K562 (cell line): Measurements from ENCODE around the gene ACTL6A. TPM values are rescaled to one million over a fixed set of nuclear protein-coding genes. Genes with fewer than 3 reads are reported as not detected.
A peak's percentile ranks its signal among the peaks of the same experiment; 100 is the strongest.

Source experiments
- ATAC-seq: fragments of 200-7000 bp; cut with Tn5 transposase; 3 replicates; pipeline ENCODE4 v1.9.1; 2020; ENCODE audit warnings: moderate library complexity
- BruUV-seq: library from RNA; stranded (reverse); fragments of 400-500 nt; replicated peaks from 2 replicates; lab custom pipeline; 2021; lab: Mats Ljungman, UMichigan
- CTCF ChIA-PET: fragments of 300-600 bp; formaldehyde crosslinking; extraction: SDS; loops from one replicate; lab custom pipeline; 2021; ENCODE audit warnings: low intra/inter-chr PET ratio; lab: Yijun Ruan, JAX
- POLR2A ChIA-PET: fragments of 300-600, 350-650 bp; sonication (Branson Sonifier 250); formaldehyde crosslinking; extraction: SDS; loops from one replicate; lab custom pipeline; 2021; ENCODE audit warnings: antibody characterized with exemption, inconsistent platforms; lab: Yijun Ruan, JAX
- DNase-seq, 4 experiments: peaks; one replicate each; pipeline versions ENCODE4 v3.0.0 to v3.0.0-alpha.2; 2011 to 2018; ENCODE audit warnings: low spot score in 3 of 4, mixed read lengths in 3 of 4; ENCODE audit errors: extremely low read depth in 1 of 4
- FAIRE-seq: peaks from 2 replicates; lab custom pipeline; 2011; peaks lifted over from hg19 to GRCh38; lab: Jason Lieb, UNC
- H2AFZ ChIP-seq: 2 replicates; pipeline ENCODE4 v1.6.0; 2011; ENCODE audit warnings: low read depth, low read length, control low read depth, inconsistent platforms
- H3K27ac ChIP-seq: fragments of 200-600 bp; 3 replicates; pipeline ENCODE4 v1.8.0; 2011; ENCODE audit warnings: low read depth, mild to moderate bottlenecking, control low read depth, inconsistent platforms, low read length, moderate library complexity, mixed read lengths; ENCODE audit errors: extremely low read depth
- H3K27me3 ChIP-seq, 2 experiments: fragments of 300-600 bp in 1 of 2; 2 replicates in 1 of 2; 3 replicates in 1 of 2; pipeline versions ENCODE4 v1.6.0 to v1.8.0; 2011; ENCODE audit warnings: inconsistent platforms in 2 of 2, low read length in 2 of 2, mild to moderate bottlenecking in 1 of 2, mixed read lengths in 1 of 2, moderate library complexity in 1 of 2; ENCODE audit not compliant: control insufficient read depth in 2 of 2, insufficient read depth in 2 of 2
- H3K36me3 ChIP-seq: fragments of 300-600 bp; 3 replicates; pipeline ENCODE4 v1.8.0; 2011; ENCODE audit warnings: mild to moderate bottlenecking, low read length, inconsistent platforms; ENCODE audit not compliant: control insufficient read depth, insufficient read depth
- H3K4me1 ChIP-seq, 2 experiments: fragments of 200-600 bp in 1 of 2; replicated peaks in 1 of 2; 2 replicates in 1 of 2; 3 replicates in 1 of 2; pipeline versions ENCODE4 v1.5.1 to v1.8.0; 2011; ENCODE audit warnings: inconsistent platforms in 2 of 2, low read length in 2 of 2, mild to moderate bottlenecking in 1 of 2, mixed read lengths in 1 of 2, moderate library complexity in 1 of 2; ENCODE audit not compliant: control insufficient read depth in 2 of 2, insufficient read depth in 2 of 2
- H3K4me2 ChIP-seq: 2 replicates; pipeline ENCODE4 v1.6.1; 2011; ENCODE audit warnings: low read length, control low read depth, inconsistent platforms, mixed read lengths; ENCODE audit not compliant: insufficient read depth
- H3K4me3 ChIP-seq: fragments of 200-600 bp; sonication (generic), shearing (Covaris generic); 2 replicates; pipeline ENCODE4 v1.5.1; 2016; ENCODE audit warnings: control low read depth, inconsistent platforms
- H3K79me2 ChIP-seq: fragments of 200-600 bp; 3 replicates; pipeline ENCODE4 v1.8.0; 2011; ENCODE audit warnings: low read length, inconsistent platforms; ENCODE audit not compliant: control insufficient read depth, insufficient read depth
- H3K9ac ChIP-seq, 2 experiments: 2 replicates each; pipeline versions ENCODE4 v1.6.0 to v1.6.1; 2011; ENCODE audit warnings: low read depth in 2 of 2, low read length in 2 of 2, control low read depth in 1 of 2, inconsistent platforms in 1 of 2, mild to moderate bottlenecking in 1 of 2, mixed read lengths in 1 of 2; ENCODE audit not compliant: insufficient read depth in 1 of 2
- H3K9me1 ChIP-seq: one replicate; pipeline ENCODE4 v1.6.0; 2011; ENCODE audit warnings: inconsistent platforms, mild to moderate bottlenecking, low read length, moderate library complexity; ENCODE audit not compliant: control insufficient read depth, insufficient read depth
- H3K9me3 ChIP-seq: replicated peaks from 2 replicates; pipeline ENCODE4 v1.5.1; 2011; ENCODE audit warnings: low read depth, low read length, inconsistent platforms; ENCODE audit not compliant: control insufficient read depth, insufficient read depth
- H4K20me1 ChIP-seq: replicated peaks from 2 replicates; pipeline ENCODE4 v1.6.1; 2011; ENCODE audit warnings: low read length, inconsistent platforms, mixed read lengths; ENCODE audit not compliant: control insufficient read depth, insufficient read depth
- DACH1 ChIP-seq: fragments of 450-650 bp; IDR thresholded peaks from 2 replicates; pipeline ENCODE4 v1.6.1; 2018; ENCODE audit not compliant: partially characterized antibody
- GTF2F1 ChIP-seq: IDR thresholded peaks from 2 replicates; pipeline ENCODE4 v1.6.1; 2011; ENCODE audit warnings: low read depth, low read length, improper control_type of control experiment
- NR3C1 ChIP-seq: sonication (generic); formaldehyde crosslinking; IDR thresholded peaks from 2 replicates; pipeline ENCODE4 v1.8.1; 2022; ENCODE audit warnings: missing genetic modification reagents
- TFAP4 ChIP-seq: sonication (generic); formaldehyde crosslinking; IDR thresholded peaks from 2 replicates; pipeline ENCODE4 v1.8.0; 2022; ENCODE audit warnings: missing genetic modification reagents, mild to moderate bottlenecking, moderate library complexity, borderline replicate concordance
- ZBTB7A ChIP-seq: IDR thresholded peaks from 2 replicates; pipeline ENCODE4 v1.6.1; 2011; ENCODE audit warnings: low read depth, mild to moderate bottlenecking, low read length, moderate library complexity, borderline replicate concordance; ENCODE audit not compliant: control insufficient read depth
- ZFPM2 ChIP-seq: fragments of 250-450 bp; sonication (Bioruptor Pico); IDR thresholded peaks from 2 replicates; pipeline ENCODE4 v1.5.1; 2022; ENCODE audit warnings: mild to moderate bottlenecking
- ZKSCAN3 ChIP-seq: fragments of 250-450 bp; sonication (Bioruptor Pico); IDR thresholded peaks from 2 replicates; pipeline ENCODE4 v1.4.0; 2020
- ZNF140 ChIP-seq: fragments of 250-450 bp; sonication (Bioruptor Pico); IDR thresholded peaks from 2 replicates; pipeline ENCODE4 v1.8.0; 2021; ENCODE audit warnings: moderate library complexity, mild to moderate bottlenecking, inconsistent platforms
- ZNF785 ChIP-seq: fragments of 250-450 bp; sonication (Bioruptor Pico); IDR thresholded peaks from 2 replicates; pipeline ENCODE4 v1.4.0; 2020; ENCODE audit warnings: mild to moderate bottlenecking
- WGBS: fragments of 100-300 bp; shearing (Covaris generic); methylation state at CpG from one replicate; pipeline ENCODE4 v1.1.6; 2016; ENCODE audit warnings: low coverage, mixed read lengths; ENCODE audit not compliant: insufficient coverage; ENCODE audit errors: missing lambda C conversion rate; 5-methylcytosine and 5-hydroxymethylcytosine counted together
- in situ Hi-C: fragments of 300-500 bp; cut with MboI; formaldehyde crosslinking; loops from 4 replicates; pipeline ENCODE4 v1.15.0; 2018; ENCODE audit warnings: inconsistent platforms, mixed read lengths
- intact Hi-C: fragments of 100-400 bp; cut with micrococcal nuclease; formaldehyde crosslinking; loops from 2 replicates; pipeline ENCODE4 v1.14.2; 2022
- polyA plus RNA-seq, 8 experiments: library from polyadenylated mRNA; depleted of rRNA in 4 of 8; stranded (reverse) in 5 of 8; unstranded in 3 of 8; fragments of >200 nt; fragmentation: Nextera tagmentation in 2 of 8; fragmentation: Illumina TruSeq in 1 of 8; extraction: Ambion mirVana in 2 of 8; extraction: Trizol in 1 of 8; gene quantifications; 2 replicates each; pipeline versions ENCODE4 v1.2.1 to v1.2.3, GENCODE V29; 2011 to 2014; ENCODE audit warnings: inconsistent platforms in 1 of 8, missing spikeins in 1 of 8
- total RNA-seq, 7 experiments: library from RNA; depleted of rRNA in 6 of 7; stranded (reverse); fragments of >200 nt in 6 of 7; fragmentation: Illumina TruSeq in 2 of 7; extraction: Trizol in 2 of 7; gene quantifications; 2 replicates each; pipeline versions ENCODE4 v1.2.1 to v1.2.3, GENCODE V29; 2011 to 2021; ENCODE audit warnings: low replicate concordance in 1 of 7
- TF ChIP-seq, protein P1 (sequence below): sonication (generic); formaldehyde crosslinking; IDR thresholded peaks from 2 replicates; pipeline ENCODE4 v1.8.1; 2023; ENCODE audit warnings: mild to moderate bottlenecking, missing genetic modification reagents

Gene ACTL6A
- total and polyA plus RNA-seq, 9 of the 15 experiments (the other 6 are each of a cell fraction or from before 2014, with no cell fraction given) = 107 to 243 (median 157) TPM

DNA sequence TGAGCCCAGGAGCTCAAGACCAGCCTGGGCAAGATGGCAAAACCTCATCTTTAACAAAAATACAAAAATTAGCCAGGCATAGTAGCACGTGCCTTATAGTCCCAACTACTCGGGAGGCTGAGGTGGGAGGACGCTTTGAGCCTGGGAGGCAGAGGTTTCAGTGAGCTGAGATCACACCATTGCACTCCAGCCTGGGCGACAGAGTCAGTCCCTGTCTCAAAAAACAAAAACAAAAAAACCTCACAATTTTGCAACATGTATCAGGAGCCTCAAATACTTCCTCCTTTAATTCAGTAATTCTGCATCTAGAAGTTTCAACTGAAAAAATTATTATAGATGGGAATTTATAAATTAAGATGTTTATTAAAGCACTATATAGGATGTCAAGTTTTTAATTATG lies 40.6 kb downstream of the ACTL6A start (continued):
- TF ChIP-seq, protein P1, sequence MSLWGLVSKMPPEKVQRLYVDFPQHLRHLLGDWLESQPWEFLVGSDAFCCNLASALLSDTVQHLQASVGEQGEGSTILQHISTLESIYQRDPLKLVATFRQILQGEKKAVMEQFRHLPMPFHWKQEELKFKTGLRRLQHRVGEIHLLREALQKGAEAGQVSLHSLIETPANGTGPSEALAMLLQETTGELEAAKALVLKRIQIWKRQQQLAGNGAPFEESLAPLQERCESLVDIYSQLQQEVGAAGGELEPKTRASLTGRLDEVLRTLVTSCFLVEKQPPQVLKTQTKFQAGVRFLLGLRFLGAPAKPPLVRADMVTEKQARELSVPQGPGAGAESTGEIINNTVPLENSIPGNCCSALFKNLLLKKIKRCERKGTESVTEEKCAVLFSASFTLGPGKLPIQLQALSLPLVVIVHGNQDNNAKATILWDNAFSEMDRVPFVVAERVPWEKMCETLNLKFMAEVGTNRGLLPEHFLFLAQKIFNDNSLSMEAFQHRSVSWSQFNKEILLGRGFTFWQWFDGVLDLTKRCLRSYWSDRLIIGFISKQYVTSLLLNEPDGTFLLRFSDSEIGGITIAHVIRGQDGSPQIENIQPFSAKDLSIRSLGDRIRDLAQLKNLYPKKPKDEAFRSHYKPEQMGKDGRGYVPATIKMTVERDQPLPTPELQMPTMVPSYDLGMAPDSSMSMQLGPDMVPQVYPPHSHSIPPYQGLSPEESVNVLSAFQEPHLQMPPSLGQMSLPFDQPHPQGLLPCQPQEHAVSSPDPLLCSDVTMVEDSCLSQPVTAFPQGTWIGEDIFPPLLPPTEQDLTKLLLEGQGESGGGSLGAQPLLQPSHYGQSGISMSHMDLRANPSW = no peak
- no peak for TF ChIP-seq NR3C1 (CRISPR knock-in tag)
- no peak for TF ChIP-seq ZNF785
- no peak for TF ChIP-seq ZBTB7A
- TF ChIP-seq ZKSCAN3 (CRISPR knock-in tag) = no peak
- no peak for TF ChIP-seq GTF2F1

GRCh38 chr3:179603831-179604230 lies 41.1 kb downstream of the ACTL6A start:
- H3K27me3 ChIP-seq = no peaks in the 10 kb centered on the region
- in situ Hi-C loops (no loop called here), intact Hi-C loops (no loop called here)
- no TSS peak for BruUV-seq
- TF ChIP-seq ZNF140 (CRISPR knock-in tag) = 0 out of 2 replicates have a peak, but pooled peaks have one; percentile 6
- TF ChIP-seq ZFPM2 = no peak
- TF ChIP-seq TFAP4 (CRISPR knock-in tag) = no peak
- no peak for TF ChIP-seq DACH1
- no peaks in the 10 kb centered on the region for H3K9me3 ChIP-seq
- no peak for DNase-seq
- ATAC-seq = peak; percentile 1; the same call in 1 of the 3 replicates
- peak overlapping the region; percentile 100; a peak in 3 of 4 replicates for H3K9ac ChIP-seq
- peaks cover 78% of the 10 kb centered on the region for H3K79me2 ChIP-seq
- CTCF ChIA-PET = no interaction called here
- H3K36me3 ChIP-seq = peaks cover 69% of the 10 kb centered on the region
- no peak for FAIRE-seq
- no peaks in the 10 kb centered on the region for H4K20me1 ChIP-seq
- H3K9me1 ChIP-seq = no peaks in the 10 kb centered on the region
- 0% methylated on average over 3 of the region's 3 CpGs for WGBS
- H3K4me1 ChIP-seq = peaks cover 4 to 19% of the 10 kb centered on the region in 2 experiments; a peak in 4 of 5 replicates
- POLR2A ChIA-PET = interaction anchor here (1.2 kb wide), 1 partner anchor 10 kb away, joined by 6 read pairs; no protein-coding TSS in a partner anchor
- peak overlapping the region; percentile 89 for H2AFZ ChIP-seq
- peak overlapping the region; percentile 100 for H3K4me2 ChIP-seq
- peak overlapping the region; percentile 78 for H3K4me3 ChIP-seq
- peak overlapping the region; percentile 96 for H3K27ac ChIP-seq
